ENCODE data around the gene SLC38A3.

Gene SLC38A3

GRCh38 chr3:50192124-50192523 lies 12.9 kb upstream of the SLC38A3 start:
- no peak for DNase-seq (ENCODE audit: low read depth in 2 of 2)

GRCh38 chr3:50192689-50193141 lies 12.4 kb upstream of the SLC38A3 start:
- peak; percentile 51 to 61 for DNase-seq (ENCODE audit: low read depth in 2 of 2)

- no peak for DNase-seq (ENCODE audit: low read depth in 2 of 2)
These were observed 11.8 kb upstream of the SLC38A3 start for GRCh38 chr3:50193286-50193685.

- no peak for DNase-seq (ENCODE audit: low read depth in 2 of 2)
These were observed 11.3 kb upstream of the SLC38A3 start for GRCh38 chr3:50193746-50194127.

- peak; percentile 78 to 87 for DNase-seq (ENCODE audit: low read depth in 2 of 2)
These were observed 10.8 kb upstream of the SLC38A3 start for GRCh38 chr3:50194128-50194902.

- no peak for DNase-seq (ENCODE audit: low read depth in 2 of 2)
These were observed 10.1 kb upstream of the SLC38A3 start for GRCh38 chr3:50194903-50195500.

GRCh38 chr3:50195501-50196252 lies 9.4 kb upstream of the SLC38A3 start:
- DNase-seq (ENCODE audit: low read depth in 2 of 2): no peak

GRCh38 chr3:50196253-50196801 lies 8.7 kb upstream of the SLC38A3 start:
- DNase-seq (ENCODE audit: low read depth in 2 of 2): no peak

GRCh38 chr3:50201573-50202315 lies 3.3 kb upstream of the SLC38A3 start:
- no peak for DNase-seq (ENCODE audit: low read depth in 2 of 2)

GRCh38 chr3:50202353-50203112 lies 2.5 kb upstream of the SLC38A3 start:
- no peak for DNase-seq (ENCODE audit: low read depth in 2 of 2)

- no peak for DNase-seq (ENCODE audit: low read depth in 2 of 2)
These were observed 1.8 kb upstream of the SLC38A3 start for GRCh38 chr3:50203113-50203808.

- no peak for DNase-seq (ENCODE audit: low read depth in 2 of 2)
These were observed 965 bp upstream of the SLC38A3 start for GRCh38 chr3:50203809-50204803.

GRCh38 chr3:50205413-50206276 lies 574 bp downstream of the SLC38A3 start:
- no peak for DNase-seq (ENCODE audit: low read depth in 2 of 2)

- no peak for DNase-seq (ENCODE audit: low read depth in 2 of 2)
These were observed 2.4 kb downstream of the SLC38A3 start for GRCh38 chr3:50207359-50208042.

- no peak for DNase-seq (ENCODE audit: low read depth in 2 of 2)
These were observed 3.7 kb downstream of the SLC38A3 start for GRCh38 chr3:50208677-50209344.

GRCh38 chr3:50210176-50210509 lies 5.1 kb downstream of the SLC38A3 start:
- DNase-seq (ENCODE audit: low read depth in 2 of 2): no peak
